Fibroblast of skin of back (primary cell): ENCODE data around the gene TMEM229A. TPM values are rescaled to one million over a fixed set of nuclear protein-coding genes. Genes with fewer than 3 reads are reported as not detected.
"Not testable (repeated sequence)": the region's sequence is repeated elsewhere in the genome, so short reads cannot be mapped to it uniquely, and the experiment has no call there.

ENCODE experiments used
- DNase-seq: peaks from one replicate; pipeline ENCODE4 v3.0.0-alpha.2; 2013
- polyA plus RNA-seq, 2 experiments: library from polyadenylated mRNA; unstranded; fragments of 120-200 nt; gene quantifications; one replicate each; pipeline ENCODE4 v1.2.1, GENCODE V29; 2013; ENCODE audit not compliant: insufficient read length in 2 of 2

Gene TMEM229A
- polyA plus RNA-seq (2013, experiment 1 of 2; ENCODE audit: insufficient read length): not detected
- 0.08 TPM for polyA plus RNA-seq (2013, experiment 2 of 2; ENCODE audit: insufficient read length)

DNA sequence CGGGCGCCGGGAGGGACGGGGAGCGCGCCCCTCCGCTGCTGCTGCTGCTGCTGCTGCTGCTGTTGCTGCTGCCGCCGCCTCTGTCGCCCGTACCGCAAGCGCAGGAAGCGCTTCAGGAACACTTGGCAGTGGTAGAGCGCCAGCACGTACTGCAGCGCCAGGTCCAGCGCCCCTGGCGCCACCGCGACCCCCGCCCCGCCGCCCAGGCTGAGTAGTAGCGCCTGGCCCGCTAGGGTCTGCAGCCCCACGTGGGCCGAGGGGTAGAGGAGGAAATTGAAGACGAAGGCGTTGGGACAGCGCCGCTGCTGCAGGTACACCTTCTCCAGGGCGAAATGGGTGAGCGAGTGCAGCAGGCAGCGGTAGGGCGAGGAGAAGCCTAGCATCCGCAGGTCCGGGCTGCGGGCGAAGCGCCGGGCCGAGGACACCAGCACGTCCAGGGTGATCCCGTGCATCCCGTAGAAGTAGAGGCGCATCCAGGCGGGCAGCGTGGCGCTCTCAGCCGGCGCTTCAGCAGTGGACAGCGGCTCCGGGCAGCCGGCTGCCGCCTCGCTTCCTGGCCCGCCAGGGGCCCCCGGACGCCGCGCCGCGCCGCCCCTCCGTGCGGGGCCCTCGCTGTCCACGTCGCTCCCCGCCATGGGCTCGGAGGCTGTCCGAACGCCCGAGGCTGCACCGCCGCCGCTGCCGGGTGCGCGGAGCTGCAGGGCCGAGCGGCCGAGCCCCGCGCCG, at the start of gene TMEM229A:
Gene TMEM229A, minus strand, starts transcription at position 699 of the 726 bp plus-strand sequence. Its CDS starts 64 bp downstream, at position 635.
- peak; percentile 35 for DNase-seq

DNA sequence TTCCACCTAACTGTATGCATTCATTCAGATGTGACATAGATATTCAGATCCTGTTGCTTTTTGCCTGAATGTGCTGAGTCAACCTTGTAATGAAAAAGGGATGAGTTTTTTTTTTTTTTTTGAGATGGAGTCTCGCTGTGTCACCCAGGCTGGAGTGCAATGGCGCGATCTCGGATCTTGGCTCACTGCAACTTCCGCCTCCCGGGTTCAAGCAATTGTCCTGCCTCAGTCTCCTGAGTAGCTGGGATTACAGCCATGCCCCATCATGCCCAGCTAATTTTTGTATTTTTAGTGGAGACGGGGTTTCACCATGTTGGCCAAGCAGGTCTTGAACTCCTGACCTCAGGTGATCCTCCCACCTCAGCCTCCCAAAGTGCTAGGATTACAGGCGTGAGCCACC, 49.4 kb upstream of the TMEM229A start:
- not testable (repeated sequence) for DNase-seq

DNA sequence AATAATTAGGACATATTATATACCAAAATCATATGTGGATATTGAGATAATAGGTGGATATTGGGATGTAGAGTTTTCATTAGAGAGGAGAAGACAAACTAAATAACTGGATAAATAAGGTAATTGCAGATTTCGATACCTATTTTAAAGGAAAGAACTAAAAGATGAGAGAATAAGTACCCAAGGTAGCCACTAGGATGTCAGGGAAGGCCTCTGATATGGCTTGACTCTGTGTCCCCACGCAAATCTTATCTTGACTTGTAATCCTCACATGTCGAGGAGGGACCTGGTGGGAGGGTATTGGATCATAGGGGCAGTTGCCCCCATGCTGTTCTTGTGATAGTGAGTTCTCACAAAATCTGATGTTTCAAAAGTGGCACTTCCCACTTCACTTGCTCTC, 44.7 kb upstream of the TMEM229A start:
- no peak for DNase-seq

DNA sequence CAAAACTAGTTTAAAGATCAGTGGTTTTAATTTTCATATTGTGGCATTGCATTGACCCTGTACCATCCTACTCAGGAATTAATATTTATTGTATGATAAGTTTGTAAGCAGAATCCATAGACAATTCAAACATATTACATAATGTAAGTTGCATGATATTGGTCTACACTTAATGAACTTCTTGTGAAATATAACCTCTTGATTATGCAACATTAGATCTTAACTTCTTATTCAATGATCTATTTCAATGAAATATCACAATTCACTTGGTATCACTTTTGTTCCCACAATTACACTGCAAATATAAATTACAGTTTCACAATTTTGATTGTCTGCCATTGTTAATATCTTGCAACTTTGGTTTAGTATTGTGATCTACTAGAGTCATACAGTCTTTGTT, 44.0 kb upstream of the TMEM229A start:
- DNase-seq: no peak

DNA sequence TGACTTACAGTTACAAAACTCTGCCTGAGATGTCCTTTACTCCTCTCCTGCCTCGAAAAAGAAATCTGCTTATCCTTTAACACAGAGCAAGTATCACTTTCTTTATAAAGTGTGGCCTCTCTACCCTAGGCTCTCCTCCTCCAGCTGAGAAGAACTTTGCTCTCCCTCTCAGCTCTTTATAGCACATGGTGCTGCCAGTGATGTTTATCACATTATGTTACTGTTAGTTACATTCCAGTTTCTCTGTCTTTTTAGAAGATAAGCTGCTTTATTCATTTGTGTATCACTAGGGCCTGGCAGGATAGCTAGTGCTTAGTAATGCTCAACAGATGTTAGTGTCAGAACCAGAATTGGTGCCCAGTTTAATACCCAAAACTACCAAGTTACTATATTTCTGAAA, 41.1 kb upstream of the TMEM229A start:
- DNase-seq: no peak

DNA sequence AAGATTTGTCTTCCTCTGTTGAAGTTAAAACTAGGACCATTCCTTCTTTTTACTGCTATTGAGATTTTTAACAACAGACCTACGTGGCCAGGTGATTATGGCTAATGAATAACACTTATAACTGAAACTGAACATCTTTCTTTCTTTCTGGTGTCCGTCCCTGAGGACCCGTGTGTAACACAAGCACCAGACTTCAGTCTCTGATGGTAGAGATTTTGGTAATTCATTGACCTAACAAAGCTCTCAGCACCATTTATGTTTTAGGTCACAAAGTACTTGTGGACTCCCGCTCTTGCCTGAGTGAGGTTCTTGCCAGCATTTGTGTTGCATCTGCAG, 40.4 kb upstream of the TMEM229A start:
- no peak for DNase-seq

DNA sequence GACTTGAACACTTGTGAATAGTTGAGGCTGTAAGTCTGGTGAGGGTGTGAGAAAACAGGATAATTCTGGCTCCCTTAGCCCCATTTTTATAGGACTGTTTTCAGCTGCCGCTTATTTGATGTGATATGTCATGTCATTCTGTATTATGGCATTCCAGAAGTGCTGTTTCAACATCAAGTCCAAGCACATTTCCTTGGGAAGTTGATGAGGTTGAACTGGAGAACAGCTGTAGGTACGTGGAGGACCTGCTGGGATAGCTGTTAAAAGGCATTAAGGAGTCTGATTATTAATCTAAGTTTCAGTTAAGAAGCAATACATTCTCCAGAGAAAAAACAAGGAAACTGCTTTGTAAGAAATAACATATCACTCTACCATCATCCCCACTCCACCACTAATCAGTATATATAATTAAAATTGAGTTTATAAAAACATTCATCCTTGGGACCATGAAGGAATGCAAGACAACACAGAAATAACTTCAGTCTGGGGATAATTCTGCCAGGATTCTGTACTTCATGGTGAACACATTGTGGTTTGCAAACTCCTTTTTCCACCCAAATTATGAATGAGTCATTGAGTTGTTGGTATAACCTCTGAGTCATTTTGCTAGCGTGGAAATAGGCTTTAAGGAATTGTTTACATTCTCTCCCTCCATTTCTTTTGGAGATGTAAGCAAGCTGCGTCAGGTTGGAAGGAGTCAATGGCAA, 39.9 kb upstream of the TMEM229A start:
- peak; percentile 71 for DNase-seq

DNA sequence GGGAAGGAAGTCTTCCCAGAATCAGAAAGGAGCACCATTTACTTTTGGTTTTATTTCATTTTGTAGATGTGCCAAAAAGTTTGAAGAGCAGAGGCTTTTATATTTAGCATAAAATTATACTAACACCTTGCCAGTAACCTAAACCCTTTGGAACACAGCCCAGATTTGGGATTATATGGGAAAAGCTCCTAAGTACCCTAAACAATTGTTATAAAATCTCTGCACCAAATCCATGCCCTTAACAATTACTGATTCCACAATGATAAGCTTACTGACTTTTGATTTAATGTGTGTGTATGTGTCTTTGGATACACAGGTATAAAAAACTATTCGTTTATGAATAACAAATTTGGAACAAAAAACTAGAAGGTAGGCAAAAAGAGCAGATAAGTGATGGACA, 39.0 kb upstream of the TMEM229A start:
- DNase-seq: no peak

DNA sequence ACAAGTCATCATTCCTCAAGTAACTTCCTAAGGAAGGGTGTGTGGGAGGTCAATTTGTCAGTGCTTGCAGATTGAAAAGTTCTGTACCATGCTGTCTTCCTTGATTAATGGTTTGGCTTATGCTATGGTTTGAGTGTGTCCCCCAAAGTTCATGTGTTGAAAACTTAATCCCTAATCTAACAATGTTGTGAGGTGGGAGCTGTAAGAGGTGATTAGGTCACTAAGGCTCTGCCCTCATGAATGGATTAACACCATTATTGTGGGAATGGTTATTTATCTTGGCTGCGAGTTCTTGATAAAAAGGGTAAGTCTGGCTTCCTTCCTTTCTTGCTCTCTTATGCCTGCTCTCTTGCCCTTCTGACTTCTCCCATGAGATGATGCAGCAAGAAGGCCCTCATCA, 29.3 kb upstream of the TMEM229A start:
- no peak for DNase-seq

DNA sequence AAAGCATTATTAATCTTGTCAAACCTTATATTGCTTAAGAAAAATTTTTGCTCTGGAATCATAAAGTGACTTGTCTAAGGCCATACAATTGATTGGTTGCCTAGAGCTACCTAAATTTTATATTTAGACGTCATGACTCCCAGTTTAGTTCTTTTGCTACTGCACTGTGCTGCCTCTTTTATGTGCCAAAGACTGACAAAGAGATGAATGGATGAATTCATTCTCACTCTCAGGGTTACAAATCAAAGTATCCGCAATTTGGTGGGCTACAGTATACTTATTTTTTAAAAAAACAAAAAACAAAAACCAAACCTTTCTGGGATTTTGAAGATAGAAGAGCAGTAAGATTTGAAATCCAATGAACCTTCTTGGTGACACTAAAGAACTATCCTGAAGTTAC, 27.7 kb upstream of the TMEM229A start:
- DNase-seq: no peak

DNA sequence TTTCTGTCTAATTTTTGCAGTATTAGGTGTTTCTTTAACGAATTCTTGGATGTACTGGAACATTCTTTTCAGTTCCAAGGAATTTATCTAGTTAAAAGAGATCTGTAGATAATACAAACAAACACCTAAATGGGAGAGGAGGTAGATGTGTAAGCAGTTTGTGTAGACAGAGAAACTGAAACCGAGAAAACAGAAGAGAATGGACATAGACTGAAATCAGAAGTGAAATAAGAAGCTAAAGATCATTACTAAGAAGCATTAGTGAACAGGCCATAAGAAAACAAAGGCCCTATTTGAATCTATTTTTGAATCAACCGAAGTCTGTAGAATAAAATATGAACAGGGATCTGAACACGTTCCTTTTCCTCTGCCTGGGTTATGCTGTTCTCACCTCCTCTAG, 26.5 kb upstream of the TMEM229A start:
- DNase-seq: no peak

DNA sequence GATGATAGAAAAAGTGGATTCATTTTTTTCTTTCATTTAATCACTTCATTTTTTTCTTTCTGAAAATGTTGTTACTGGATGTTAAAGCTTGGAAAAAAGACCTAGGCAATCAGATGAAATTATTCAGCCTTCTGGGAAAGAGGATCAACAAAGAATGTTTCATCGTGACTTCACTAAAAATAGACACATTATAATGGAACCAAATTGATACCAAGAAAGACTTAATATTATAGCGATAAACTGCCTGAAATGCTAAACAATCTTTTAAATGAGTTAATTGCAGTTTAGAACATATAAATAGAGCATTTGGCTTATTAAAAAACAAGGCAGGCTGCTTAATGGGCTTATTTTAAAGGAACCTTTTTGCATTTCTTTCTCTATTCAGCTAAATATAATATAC, 25.6 kb upstream of the TMEM229A start:
- DNase-seq: no peak

DNA sequence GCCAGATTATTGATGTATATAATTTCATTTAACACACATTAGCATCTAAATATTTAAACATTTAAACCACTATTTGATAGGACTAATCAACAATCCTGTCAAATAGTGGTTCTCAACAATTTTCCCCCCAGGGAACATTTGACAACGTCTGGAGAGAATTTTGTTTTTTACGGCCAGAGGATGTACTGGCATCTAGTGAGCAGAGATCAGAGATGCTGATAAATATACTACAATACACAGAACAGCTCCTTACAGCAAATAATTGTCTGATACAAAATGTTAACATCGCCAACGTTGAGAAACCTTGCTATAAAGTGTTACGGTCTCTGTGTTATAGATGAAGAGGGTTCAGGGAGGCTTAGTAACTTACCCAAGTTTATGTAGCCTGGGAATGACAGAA, 25.0 kb upstream of the TMEM229A start:
- no peak for DNase-seq

DNA sequence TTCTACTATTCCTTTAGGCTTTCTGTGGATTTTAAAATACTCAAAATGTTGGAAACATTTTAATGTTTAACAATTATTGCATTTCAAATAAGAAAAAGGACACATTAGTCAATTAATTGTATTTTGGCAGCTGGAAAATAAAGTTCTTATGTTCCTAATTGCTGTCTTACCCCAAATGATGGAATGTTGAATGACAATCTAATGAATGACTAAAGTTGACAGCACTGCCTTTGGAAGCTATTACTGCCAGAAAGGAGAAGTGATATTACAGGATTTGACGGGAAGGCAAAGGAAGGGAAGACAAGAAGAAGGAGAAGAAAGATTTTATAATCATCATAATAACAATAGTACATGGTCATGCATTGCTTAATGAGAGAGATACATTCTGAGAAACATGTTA, 23.4 kb upstream of the TMEM229A start:
- DNase-seq: no peak

DNA sequence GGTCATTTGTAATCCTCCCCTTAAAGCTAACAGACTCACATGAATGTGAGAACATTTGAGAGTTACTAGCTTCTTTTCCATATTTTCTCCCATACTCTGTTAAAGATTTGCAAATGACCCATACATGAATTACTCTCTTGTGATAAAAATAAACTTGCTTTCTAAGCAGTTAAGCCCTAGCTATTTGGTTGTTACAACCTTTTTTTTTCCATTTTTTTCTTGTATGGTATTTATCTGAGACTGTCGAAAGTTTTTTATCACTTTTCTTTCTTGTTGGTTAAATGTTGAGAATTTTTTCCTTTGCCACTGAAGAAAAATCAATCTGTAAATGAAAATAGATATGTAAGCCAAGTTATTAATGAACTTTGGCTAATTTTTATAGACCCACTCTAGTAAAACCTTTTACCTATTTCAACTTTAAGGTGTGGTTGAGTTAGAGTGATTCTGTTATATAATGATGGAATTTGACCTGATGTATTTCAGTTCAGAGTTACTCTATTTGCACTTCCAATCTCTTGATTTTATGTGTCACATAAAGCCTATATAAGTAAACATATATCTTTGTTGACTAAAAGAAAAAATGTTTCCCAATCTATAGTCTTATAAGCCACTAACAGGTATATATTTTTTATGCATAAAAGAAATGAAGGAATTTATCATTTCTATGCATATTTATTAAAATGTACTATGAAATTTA, 19.0 kb upstream of the TMEM229A start:
- DNase-seq: no peak

DNA sequence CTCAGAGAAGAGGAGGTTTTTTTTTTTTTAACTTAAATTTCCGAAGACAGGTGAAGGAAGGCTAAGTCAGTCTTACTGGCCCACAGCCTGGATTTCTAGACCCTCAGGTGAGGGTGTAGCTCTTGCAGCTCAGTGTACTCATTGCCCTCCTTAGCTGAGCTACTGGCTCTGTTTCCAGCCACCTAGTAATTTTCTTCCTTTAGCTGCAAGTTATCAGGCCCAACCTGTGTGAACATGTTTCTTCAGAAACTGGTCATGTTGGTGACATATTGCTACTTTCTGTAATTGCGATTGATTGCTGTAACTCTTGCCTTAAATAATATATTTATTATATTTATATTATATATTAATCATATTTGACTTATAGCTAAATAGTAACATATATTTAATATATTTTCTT, 10.0 kb upstream of the TMEM229A start:
- no peak for DNase-seq

DNA sequence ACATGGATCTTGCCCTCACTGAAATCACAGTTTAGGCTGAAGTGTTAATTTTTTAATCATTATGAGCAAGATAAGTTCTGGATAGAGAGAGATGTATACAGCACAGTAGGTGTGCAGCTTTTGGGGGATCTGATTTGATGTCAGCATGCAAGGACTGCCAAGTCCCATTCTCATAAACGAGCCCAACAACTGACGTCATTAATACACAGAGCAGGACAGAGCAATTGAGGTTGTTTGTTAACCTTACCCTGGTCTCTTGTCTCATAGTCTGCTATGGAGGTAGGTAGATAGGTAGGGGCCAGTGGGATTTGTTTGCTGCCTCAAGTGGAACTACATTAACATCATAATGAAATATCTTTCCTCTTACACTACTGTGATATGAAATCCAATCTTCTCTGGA, 8.6 kb upstream of the TMEM229A start:
- no peak for DNase-seq

DNA sequence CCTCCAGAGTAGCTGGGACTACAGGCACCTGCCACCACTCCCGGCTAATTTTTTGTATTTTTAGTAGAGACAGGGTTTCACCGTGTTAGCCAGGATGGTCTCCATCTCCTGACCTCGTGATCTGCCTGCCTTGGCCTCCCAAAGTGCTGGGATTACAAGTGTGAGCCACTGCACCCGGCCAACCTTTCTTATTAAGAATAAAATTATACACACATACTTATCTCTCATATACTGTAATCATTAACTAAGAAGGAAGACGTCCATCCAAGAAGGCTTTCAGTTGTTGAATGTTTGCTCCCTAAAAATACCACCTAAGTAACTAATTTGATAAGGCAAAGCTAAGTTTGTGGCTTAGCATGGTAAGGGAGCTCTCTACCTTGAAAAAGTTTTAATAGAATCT, 5.0 kb upstream of the TMEM229A start:
- not testable (repeated sequence) for DNase-seq

DNA sequence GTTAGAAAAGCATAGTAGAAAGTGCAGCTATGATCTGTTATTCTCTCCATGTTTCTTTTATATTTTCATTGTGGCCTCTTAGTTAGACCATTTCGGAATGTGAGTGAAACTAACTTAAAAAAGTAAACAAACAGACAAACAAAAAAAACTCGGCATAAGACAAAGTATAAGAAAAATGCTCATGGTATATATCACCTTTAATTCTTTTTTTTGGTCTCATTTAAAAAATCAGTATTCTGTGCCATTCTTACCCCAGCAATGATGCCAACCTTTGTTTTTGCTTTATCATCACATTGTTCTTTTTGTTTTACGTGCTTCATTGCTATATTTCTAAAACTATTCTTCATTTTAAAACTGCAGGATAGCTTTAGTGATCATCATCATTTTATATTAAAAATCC, 2.8 kb upstream of the TMEM229A start:
- DNase-seq: no peak

DNA sequence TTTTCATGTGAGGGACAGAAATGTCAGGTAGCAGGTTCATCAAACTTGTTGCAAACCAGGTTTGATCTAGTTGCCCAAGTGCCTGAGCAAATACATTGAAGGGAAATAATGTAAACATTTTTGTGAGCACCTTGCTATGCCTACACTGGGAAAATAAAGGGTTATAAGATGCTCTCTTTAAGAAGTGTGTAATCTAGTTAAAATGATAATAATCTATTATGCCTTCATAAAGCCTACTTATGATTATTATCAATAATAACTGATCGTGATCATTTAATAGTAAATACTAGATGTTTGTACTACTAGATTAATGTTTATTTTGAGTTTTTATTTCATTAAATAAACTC, 1.9 kb upstream of the TMEM229A start:
- no peak for DNase-seq

DNA sequence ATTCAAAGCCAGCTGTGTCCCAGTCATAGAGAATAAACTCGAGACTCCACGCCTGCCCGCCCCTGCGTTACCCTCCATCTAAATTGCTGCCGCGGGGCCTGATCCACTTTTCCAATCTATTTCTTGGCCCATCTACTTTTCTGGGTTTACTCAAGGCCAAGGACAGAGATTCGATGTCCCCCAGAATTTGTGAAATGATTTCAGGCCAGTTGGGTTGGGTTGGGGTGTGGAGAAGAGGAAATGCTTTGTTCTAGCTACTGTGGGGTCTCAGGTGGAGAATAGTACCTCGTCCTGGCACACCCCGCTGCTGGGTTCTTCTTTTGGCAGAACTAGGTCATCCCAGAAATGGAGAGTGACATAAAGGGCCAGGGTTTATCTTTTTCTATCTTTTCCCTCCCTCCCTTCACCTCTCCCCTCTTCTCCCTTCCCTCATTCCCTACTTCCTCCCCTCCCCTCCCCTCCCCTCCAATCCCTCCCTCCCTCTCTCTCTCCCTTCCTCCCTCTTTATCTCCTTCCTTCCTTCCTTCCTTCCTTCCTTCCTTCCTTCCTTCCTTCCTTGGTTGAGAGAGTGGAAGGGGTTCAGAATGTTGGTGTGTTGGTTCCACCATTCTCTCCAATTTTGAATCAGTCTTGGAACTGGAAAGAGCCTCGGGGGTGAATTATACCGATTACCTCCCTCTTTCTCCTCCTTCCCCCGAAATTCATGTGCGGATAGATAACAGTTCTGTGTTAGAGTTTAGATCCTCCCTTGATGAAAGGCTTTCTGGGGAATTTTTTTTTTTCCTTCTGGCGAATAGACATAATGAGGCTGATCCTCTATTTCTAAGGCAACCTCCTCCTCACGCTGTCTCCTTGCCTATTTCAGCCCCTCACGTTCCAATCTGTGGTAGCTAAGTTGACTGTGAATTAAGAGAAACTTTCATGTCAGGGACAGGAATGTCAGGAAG, 1.2 kb upstream of the TMEM229A start:
- DNase-seq: no peak

DNA sequence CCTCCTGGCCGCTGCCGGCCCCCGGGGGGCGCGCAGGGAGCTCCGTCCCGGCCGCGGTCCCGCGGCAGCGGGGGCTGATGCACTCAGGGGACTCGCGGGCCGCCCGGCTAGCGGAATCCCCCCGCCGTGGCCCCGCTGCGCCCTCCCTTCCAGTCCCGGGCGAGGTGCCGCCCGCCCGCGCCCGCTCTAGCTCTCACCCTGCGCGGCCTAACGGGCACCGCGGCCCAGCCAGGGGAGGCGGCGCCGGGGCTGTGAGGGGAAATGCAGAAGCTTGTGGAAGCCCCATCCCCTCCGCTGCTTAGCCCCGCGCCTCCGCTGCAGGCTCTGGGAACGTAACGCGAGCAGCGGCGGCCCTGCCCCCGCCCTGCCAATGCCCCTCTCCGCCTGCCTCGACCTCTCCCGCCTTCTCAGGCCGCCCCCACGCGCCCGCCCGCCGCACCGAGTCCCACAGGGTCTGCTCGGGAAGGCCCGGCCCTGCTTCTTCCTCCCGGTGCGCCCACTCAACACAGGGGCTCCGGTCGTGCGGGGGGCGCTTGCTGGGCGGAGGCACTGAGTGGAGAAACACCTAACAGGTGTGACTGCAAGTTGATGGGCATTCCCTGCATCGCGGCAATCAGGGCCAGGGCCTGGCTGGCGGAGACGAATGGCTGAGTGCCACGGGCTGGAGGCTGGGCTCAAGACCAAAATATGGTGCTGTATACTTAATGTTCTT, 384 bp upstream of the TMEM229A start:
- DNase-seq: no peak
